Measurements from ENCODE around the gene TUBB. TPM values are rescaled to one million over a fixed set of nuclear protein-coding genes. Genes with fewer than 3 reads are reported as not detected.

The TUBB gene
- total RNA-seq, 4 donors from 2014 or later, result 69.9 to 188 (median 95.6) TPM

- H3K4me3 ChIP-seq, result no peak overlapping the region
- no peaks in the 10 kb centered on the region for H3K27me3 ChIP-seq
- no peaks in the 10 kb centered on the region for H3K4me1 ChIP-seq
- no peak overlapping the region for H3K27ac ChIP-seq
- H3K9me3 ChIP-seq, result no peaks in the 10 kb centered on the region
- H3K36me3 ChIP-seq, result peaks cover 0 to 39% (median 0%) of the 10 kb centered on the region in 3 donors
- TF ChIP-seq POLR2A (IDR thresholded peaks at IDR 0.05), result no peak
- no peak for TF ChIP-seq CTCF (IDR thresholded peaks at IDR 0.05)
- no peak for DNase-seq
These were observed 10.9 kb upstream of the TUBB start for GRCh38 chr6:30709101-30709868.

- H3K4me1 ChIP-seq, result peaks cover 0 to 8% (median 3%) of the 10 kb centered on the region in 4 donors
- no peak overlapping the region for H3K4me3 ChIP-seq
- no peaks in the 10 kb centered on the region for H3K9me3 ChIP-seq
- H3K36me3 ChIP-seq, result peaks cover 0 to 40% (median 0%) of the 10 kb centered on the region in 3 donors
- DNase-seq, result no peak
- no peaks in the 10 kb centered on the region for H3K27me3 ChIP-seq
- peak overlapping the region in 1 of 4 donors; percentile 25 for H3K27ac ChIP-seq
- TF ChIP-seq CTCF (IDR thresholded peaks at IDR 0.05), result no peak
- TF ChIP-seq POLR2A (IDR thresholded peaks at IDR 0.05), result no peak
These were observed 8.3 kb upstream of the TUBB start for GRCh38 chr6:30711758-30712380.

GRCh38 chr6:30712441-30712945 lies 7.7 kb upstream of the TUBB start:
- no peak for DNase-seq
- H3K4me3 ChIP-seq, result no peak overlapping the region
- H3K9me3 ChIP-seq, result no peaks in the 10 kb centered on the region
- H3K27me3 ChIP-seq, result no peaks in the 10 kb centered on the region
- H3K36me3 ChIP-seq, result peaks cover 0 to 40% (median 0%) of the 10 kb centered on the region in 3 donors
- no peak overlapping the region for H3K27ac ChIP-seq
- TF ChIP-seq POLR2A (IDR thresholded peaks at IDR 0.05) (no peak), CTCF (IDR thresholded peaks at IDR 0.05) (no peak)
- peaks cover 0 to 8% (median 3%) of the 10 kb centered on the region in 4 donors for H3K4me1 ChIP-seq

GRCh38 chr6:30714263-30714662 lies 5.9 kb upstream of the TUBB start:
- no peak overlapping the region for H3K27ac ChIP-seq
- peaks cover 0 to 40% (median 0%) of the 10 kb centered on the region in 3 donors for H3K36me3 ChIP-seq
- no peak for TF ChIP-seq POLR2A (IDR thresholded peaks at IDR 0.05)
- no peak for TF ChIP-seq CTCF (IDR thresholded peaks at IDR 0.05)
- H3K9me3 ChIP-seq, result no peaks in the 10 kb centered on the region
- H3K27me3 ChIP-seq, result no peaks in the 10 kb centered on the region
- H3K4me1 ChIP-seq, result peaks cover 0 to 18% (median 3%) of the 10 kb centered on the region in 4 donors
- DNase-seq, result no peak
- no peak overlapping the region for H3K4me3 ChIP-seq

DNA sequence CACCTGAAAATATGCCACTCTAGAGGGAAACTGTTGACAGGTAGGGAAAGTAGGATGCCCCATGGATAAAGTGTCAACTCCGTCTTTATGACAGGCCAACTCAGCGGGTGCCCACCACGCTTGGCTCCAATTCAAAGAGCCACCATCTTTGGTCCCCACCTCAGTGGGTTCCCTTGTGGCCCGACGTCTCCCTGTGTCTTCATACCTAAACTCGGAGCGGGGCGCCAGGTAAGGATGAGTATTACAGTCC lies 3.3 kb upstream of the TUBB start:
- no peaks in the 10 kb centered on the region for H3K9me3 ChIP-seq
- peaks cover 0 to 26% (median 0%) of the 10 kb centered on the region in 3 donors for H3K36me3 ChIP-seq
- H3K4me3 ChIP-seq, result peak overlapping the region; percentile 51 to 84 (median 68)
- peaks cover 0 to 22% (median 4%) of the 10 kb centered on the region in 4 donors for H3K4me1 ChIP-seq
- TF ChIP-seq POLR2A (IDR thresholded peaks at IDR 0.05) (no peak), CTCF (IDR thresholded peaks at IDR 0.05) (peak in 2 of 6 experiments; percentile 9 to 16)
- no peak for DNase-seq
- H3K27ac ChIP-seq, result peak overlapping the region; percentile 91 to 96 (median 93)
- no peaks in the 10 kb centered on the region for H3K27me3 ChIP-seq
